RWPE2 (cell line): Measurements from ENCODE around the gene CKAP4.

Source experiments
- ATAC-seq: fragments of 200-7000 bp; cut with Tn5 transposase; 3 replicates; pipeline ENCODE4 v1.9.1; 2021; ENCODE audit warnings: low read depth
- DNase-seq: peaks from one replicate; pipeline ENCODE4 v3.0.0-alpha.2; 2020; ENCODE audit warnings: low spot score
- H3K27ac ChIP-seq: fragments of 450-650 bp; 2 replicates; pipeline ENCODE4 v1.5.1; 2017; ENCODE audit warnings: mild to moderate bottlenecking; ENCODE audit not compliant: poor library complexity, severe bottlenecking
- H3K27me3 ChIP-seq: fragments of 250-450 bp; sonication (Bioruptor Pico); 2 replicates; pipeline ENCODE4 v1.5.1; 2021; ENCODE audit warnings: mild to moderate bottlenecking, moderate library complexity; ENCODE audit not compliant: insufficient read depth, poor library complexity, severe bottlenecking
- H3K36me3 ChIP-seq: fragments of 250-450 bp; sonication (Bioruptor Pico); 2 replicates; pipeline ENCODE4 v1.5.1; 2020; ENCODE audit warnings: low read depth, mild to moderate bottlenecking, moderate library complexity
- H3K4me1 ChIP-seq: fragments of 250-450 bp; sonication (Bioruptor Pico); 2 replicates; pipeline ENCODE4 v1.5.1; 2021; ENCODE audit warnings: mild to moderate bottlenecking, moderate library complexity; ENCODE audit not compliant: insufficient read depth, poor library complexity, severe bottlenecking
- H3K4me3 ChIP-seq: fragments of 250-450 bp; sonication (Bioruptor Pico); 2 replicates; pipeline ENCODE4 v1.5.1; 2021; ENCODE audit warnings: mild to moderate bottlenecking, moderate library complexity; ENCODE audit not compliant: severe bottlenecking
- H3K9me3 ChIP-seq: fragments of 250-450 bp; sonication (Bioruptor Pico); 2 replicates; pipeline ENCODE4 v1.5.1; 2021; ENCODE audit warnings: mild to moderate bottlenecking, moderate library complexity; ENCODE audit not compliant: severe bottlenecking
- CTCF ChIP-seq: fragments of 450-650 bp; IDR thresholded peaks from one replicate; pipeline ENCODE4 v1.5.1; 2017; ENCODE audit warnings: mild to moderate bottlenecking, moderate library complexity; ENCODE audit not compliant: poor library complexity, severe bottlenecking

CKAP4 gene

GRCh38 chr12:106220536-106220935, 27.3 kb downstream of the CKAP4 start:
- H3K27ac ChIP-seq: no peak overlapping the region
- TF ChIP-seq CTCF: no peak

GRCh38 chr12:106219043-106219442, 28.8 kb downstream of the CKAP4 start:
- no peak for DNase-seq
- no peak overlapping the region for H3K27ac ChIP-seq
- no peaks in the 10 kb centered on the region for H3K36me3 ChIP-seq
- no peak overlapping the region for H3K4me3 ChIP-seq
- no peaks in the 10 kb centered on the region for H3K27me3 ChIP-seq
- peaks cover 9% of the 10 kb centered on the region for H3K9me3 ChIP-seq
- ATAC-seq: no peak
- H3K4me1 ChIP-seq: no peaks in the 10 kb centered on the region
- TF ChIP-seq CTCF: no peak

More at GRCh38 chr12:106220536-106220935, 27.3 kb downstream of the CKAP4 start:
- no peak for DNase-seq
- H3K9me3 ChIP-seq: peaks cover 9% of the 10 kb centered on the region
- no peaks in the 10 kb centered on the region for H3K27me3 ChIP-seq
- H3K4me3 ChIP-seq: no peak overlapping the region
- no peak for ATAC-seq
- H3K4me1 ChIP-seq: no peaks in the 10 kb centered on the region
- H3K36me3 ChIP-seq: no peaks in the 10 kb centered on the region

- H3K9me3 ChIP-seq: peaks cover 9% of the 10 kb centered on the region
- H3K27me3 ChIP-seq: no peaks in the 10 kb centered on the region
- H3K27ac ChIP-seq: no peak overlapping the region
- no peak overlapping the region for H3K4me3 ChIP-seq
- no peak for DNase-seq
- H3K36me3 ChIP-seq: no peaks in the 10 kb centered on the region
- no peak for TF ChIP-seq CTCF
- no peaks in the 10 kb centered on the region for H3K4me1 ChIP-seq
- no peak for ATAC-seq
Observed at GRCh38 chr12:106217706-106218105, 30.1 kb downstream of the CKAP4 start.

- peaks cover 9% of the 10 kb centered on the region for H3K9me3 ChIP-seq
- ATAC-seq: no peak
- TF ChIP-seq CTCF: no peak
Observed at GRCh38 chr12:106214571-106214970, 33.2 kb downstream of the CKAP4 start.

GRCh38 chr12:106213662-106214061, 34.2 kb downstream of the CKAP4 start:
- DNase-seq (no peak), ATAC-seq (no peak)
- Histone ChIP-seq H3K9me3 (peaks cover 9% of the 10 kb centered on the region), H3K36me3 (no peaks in the 10 kb centered on the region), H3K27me3 (peaks cover 10% of the 10 kb centered on the region), H3K4me3 (no peak overlapping the region), H3K27ac (no peak overlapping the region), H3K4me1 (no peaks in the 10 kb centered on the region)
- no peak for TF ChIP-seq CTCF

More at GRCh38 chr12:106214571-106214970, 33.2 kb downstream of the CKAP4 start:
- Histone ChIP-seq H3K4me3 (no peak overlapping the region), H3K4me1 (no peaks in the 10 kb centered on the region), H3K27ac (no peak overlapping the region), H3K36me3 (no peaks in the 10 kb centered on the region), H3K27me3 (peaks cover 10% of the 10 kb centered on the region)
- DNase-seq: no peak
